HepG2 (cell line): Measurements from ENCODE around the gene SPATA25. TPM values are rescaled to one million over a fixed set of nuclear protein-coding genes. Genes with fewer than 3 reads are reported as not detected.

Experiments
- ATAC-seq: fragments of 200-7000 bp; cut with Tn5 transposase; 3 replicates; pipeline ENCODE4 v1.9.1; 2020; ENCODE audit warnings: mild to moderate bottlenecking, moderate library complexity
- BruUV-seq: library from RNA; stranded (reverse); fragments of 400-500 nt; replicated peaks from 2 replicates; lab custom pipeline; 2021; lab: Mats Ljungman, UMichigan
- CTCF ChIA-PET: fragments of 300-600 bp; formaldehyde crosslinking; extraction: SDS; loops from one replicate; lab custom pipeline; 2021; ENCODE audit warnings: low total read pairs, inconsistent platforms, low intra/inter-chr PET ratio; lab: Yijun Ruan, JAX
- POLR2A ChIA-PET: fragments of 350-600 bp; sonication (Branson Sonifier 250); formaldehyde crosslinking; loops from one replicate; lab custom pipeline; 2020; ENCODE audit warnings: antibody characterized with exemption, inconsistent platforms; lab: Yijun Ruan, JAX
- DNase-seq: peaks from one replicate; pipeline ENCODE4 v3.0.0-alpha.2; 2015; ENCODE audit warnings: low spot score
- FAIRE-seq: peaks from 3 replicates; lab custom pipeline; 2011; peaks lifted over from hg19 to GRCh38; lab: Jason Lieb, UNC
- H2AFZ ChIP-seq: one replicate; pipeline ENCODE4 v1.6.1; 2011; ENCODE audit warnings: low read length, inconsistent platforms
- H3K27ac ChIP-seq: fragments of 300-600 bp; 3 replicates; pipeline ENCODE4 v1.8.0; 2011; ENCODE audit warnings: mixed run types, mild to moderate bottlenecking, mixed read lengths, low read length, inconsistent platforms; ENCODE audit not compliant: insufficient read depth; ENCODE audit errors: extremely low read length
- H3K27me3 ChIP-seq, 2 experiments: fragments of 200-600 bp in 1 of 2; 2 replicates in 1 of 2; 3 replicates in 1 of 2; pipeline versions ENCODE4 v1.6.0 to v1.8.0; 2011; ENCODE audit warnings: low read length in 2 of 2, mild to moderate bottlenecking in 2 of 2, moderate library complexity in 2 of 2, inconsistent platforms in 1 of 2; ENCODE audit not compliant: insufficient read depth in 2 of 2, control insufficient read depth in 1 of 2
- H3K36me3 ChIP-seq, 2 experiments: fragments of 200-600 bp in 1 of 2; replicated peaks in 1 of 2; 2 replicates in 1 of 2; 3 replicates in 1 of 2; pipeline versions ENCODE4 v1.5.1 to v1.8.0; 2011; ENCODE audit warnings: low read length in 2 of 2, inconsistent platforms in 1 of 2; ENCODE audit not compliant: insufficient read depth in 2 of 2, control insufficient read depth in 1 of 2
- H3K4me1 ChIP-seq: 2 replicates; pipeline ENCODE4 v1.5.1; 2012; ENCODE audit warnings: low read length, inconsistent platforms; ENCODE audit not compliant: insufficient read depth
- H3K4me2 ChIP-seq: 2 replicates; pipeline ENCODE4 v1.6.0; 2011; ENCODE audit warnings: low read depth, low read length, inconsistent platforms
- H3K4me3 ChIP-seq, 3 experiments: fragments of 200-600 bp in 1 of 3; sonication (generic), shearing (Covaris generic) in 1 of 3; replicated peaks in 1 of 3; 2 replicates each; pipeline ENCODE4 v1.5.1; 2011 to 2016; ENCODE audit warnings: low read length in 3 of 3, inconsistent platforms in 2 of 3, low read depth in 2 of 3, mild to moderate bottlenecking in 2 of 3, control low read depth in 1 of 3, mixed read lengths in 1 of 3; ENCODE audit not compliant: insufficient read depth in 1 of 3
- H3K79me2 ChIP-seq: one replicate; pipeline ENCODE4 v1.6.1; 2011; ENCODE audit warnings: low read length, inconsistent platforms; ENCODE audit not compliant: insufficient read depth
- H3K9ac ChIP-seq: 2 replicates; pipeline ENCODE4 v1.6.0; 2011; ENCODE audit warnings: mild to moderate bottlenecking, low read depth, low read length, inconsistent platforms; ENCODE audit not compliant: insufficient read depth
- H3K9me3 ChIP-seq: 2 replicates; pipeline ENCODE4 v1.5.1; 2012; ENCODE audit warnings: mild to moderate bottlenecking, low read length
- H4K20me1 ChIP-seq: 2 replicates; pipeline ENCODE4 v1.6.0; 2011; ENCODE audit warnings: inconsistent platforms, mild to moderate bottlenecking, low read length, moderate library complexity; ENCODE audit not compliant: insufficient read depth
- ATF7-NPFF ChIP-seq: sonication (generic); formaldehyde crosslinking; IDR thresholded peaks from 2 replicates; pipeline ENCODE4 v1.8.1; 2023; ENCODE audit warnings: mild to moderate bottlenecking, low read depth, missing genetic modification reagents, moderate library complexity
- GRHL1 ChIP-seq: sonication (generic); formaldehyde crosslinking; conservative IDR thresholded peaks from 2 replicates; pipeline ENCODE4 v1.8.0; 2022; ENCODE audit warnings: missing genetic modification reagents
- PAXIP1 ChIP-seq: sonication (generic); formaldehyde crosslinking; conservative IDR thresholded peaks from 2 replicates; pipeline ENCODE4 v1.4.0; 2020; ENCODE audit warnings: mild to moderate bottlenecking, missing genetic modification reagents, moderate library complexity
- PCBP1 ChIP-seq: fragments of 200-400 bp; formaldehyde crosslinking; IDR thresholded peaks from 2 replicates; pipeline ENCODE4 v1.6.1; 2017; ENCODE audit warnings: mild to moderate bottlenecking, low read depth, low read length, borderline replicate concordance
- ZBTB34 ChIP-seq: sonication (generic); formaldehyde crosslinking; IDR thresholded peaks from 2 replicates; pipeline ENCODE4 v1.8.0; 2022; ENCODE audit warnings: mild to moderate bottlenecking, missing genetic modification reagents
- ZNF44 ChIP-seq: sonication (generic); formaldehyde crosslinking; IDR thresholded peaks from 2 replicates; pipeline ENCODE4 v1.5.1; 2020; ENCODE audit warnings: mild to moderate bottlenecking, missing genetic modification reagents
- ZXDC ChIP-seq: sonication (generic); formaldehyde crosslinking; IDR thresholded peaks from 2 replicates; pipeline ENCODE4 v1.5.0; 2020; ENCODE audit warnings: mild to moderate bottlenecking, missing genetic modification reagents
- WGBS: methylation state at CpG from one replicate; pipeline ENCODE4 v1.1.6; 2017; ENCODE audit warnings: low lambda C conversion rate; 5-methylcytosine and 5-hydroxymethylcytosine counted together
- in situ Hi-C: cut with HindIII; loops from 2 replicates; pipeline ENCODE4 v1.10.0; 2017; ENCODE audit warnings: low pct_unique_long_range_greater_than_20kb; ENCODE audit not compliant: extremely low pct_ligation_motif_present
- intact Hi-C: fragments of 100-400 bp; cut with micrococcal nuclease; formaldehyde crosslinking; loops from one replicate; pipeline ENCODE4 v1.10.0; 2022; ENCODE audit not compliant: unreplicated experiment
- polyA plus RNA-seq, 8 experiments: library from polyadenylated mRNA; depleted of rRNA in 3 of 8; stranded (reverse) in 7 of 8; unstranded in 1 of 8; fragments of >200 nt; fragmentation: Illumina TruSeq in 4 of 8; extraction: Trizol in 4 of 8; gene quantifications; 2 replicates each; pipeline versions ENCODE4 v1.2.1 to v1.2.3, GENCODE V29; 2011 to 2016; ENCODE audit warnings: low read depth in 4 of 8, missing spikeins in 1 of 8, mixed read lengths in 1 of 8; ENCODE audit not compliant: insufficient read depth in 1 of 8
- total RNA-seq, 5 experiments: library from RNA; depleted of rRNA; stranded (reverse); fragments of >200 nt; fragmentation: Illumina TruSeq; extraction: Trizol; gene quantifications; 2 replicates each; pipeline ENCODE4 v1.2.3, GENCODE V29; 2016; ENCODE audit warnings: low read depth in 1 of 5

Gene SPATA25
- total and polyA plus RNA-seq, 2 of the 13 experiments (the other 11 are each of a cell fraction or from before 2014, with no cell fraction given) = 4.8 to 7.6 TPM

- 100% methylated on average over 1 of the region's 1 CpG for WGBS
- intact Hi-C loops (no loop called here), in situ Hi-C loops (no loop called here)
- Histone ChIP-seq H3K4me1 (peaks cover 7% of the 10 kb centered on the region), H3K9ac (no peak overlapping the region), H4K20me1 (no peaks in the 10 kb centered on the region), H3K27ac (no peak overlapping the region), H3K79me2 (no peaks in the 10 kb centered on the region), H3K4me2 (no peak overlapping the region), H3K9me3 (no peaks in the 10 kb centered on the region), H3K4me3 (no peak overlapping the region), H2AFZ (no peak overlapping the region), H3K36me3 (peaks cover 5 to 7% of the 10 kb centered on the region in 2 experiments; a peak in 2 of 5 replicates), H3K27me3 (no peaks in the 10 kb centered on the region)
- no TSS peak for BruUV-seq
- ChIA-PET CTCF (no interaction called here), POLR2A (interaction anchor here (2.7 kb wide), 1 partner anchor 17 kb away, joined by 17 read pairs; the partner anchor contains the start of gene SNX21)
- FAIRE-seq = no peak
- DNase-seq = no peak
- ATAC-seq = no peak
- no peak for TF ChIP-seq PCBP1
- TF ChIP-seq PAXIP1 (CRISPR knock-in tag) = no peak
- TF ChIP-seq ATF7-NPFF = 0 out of 2 replicates have a peak, but pooled peaks have one; percentile 50
- TF ChIP-seq ZNF44 (CRISPR knock-in tag) = no peak
- no peak for TF ChIP-seq ZBTB34 (CRISPR knock-in tag)
- no peak for TF ChIP-seq GRHL1 (CRISPR knock-in tag)
- no peak for TF ChIP-seq ZXDC (CRISPR knock-in tag)
Observed at GRCh38 chr20:45850926-45851325, 36.5 kb downstream of the SPATA25 start.
